CMK (cell line): Measurements from ENCODE around the gene IGSF10.

ENCODE experiments used
- DNase-seq: peaks from one replicate; pipeline ENCODE4 v3.0.0-alpha.2; 2010; ENCODE audit warnings: low read depth

IGSF10 gene

DNA sequence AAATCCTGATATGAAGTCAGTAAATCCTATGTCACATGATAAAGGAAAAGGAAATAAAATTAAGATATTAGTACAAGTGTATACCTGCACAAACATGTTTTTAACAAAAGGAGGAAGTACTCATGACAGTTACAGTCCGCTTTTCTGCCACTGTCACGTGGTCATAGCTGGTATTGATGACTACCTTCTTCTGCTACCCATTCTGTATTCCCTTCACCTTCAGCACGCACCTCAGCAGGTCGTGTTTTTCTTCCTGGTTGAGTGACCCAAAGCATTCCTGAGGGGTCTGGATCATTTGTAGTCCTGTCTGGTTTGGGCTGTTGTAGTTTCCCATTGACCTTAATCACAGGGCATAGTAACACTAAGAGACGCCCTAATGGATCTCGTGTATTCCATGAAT, 41.1 kb downstream of the IGSF10 start:
- DNase-seq = no peak

DNA sequence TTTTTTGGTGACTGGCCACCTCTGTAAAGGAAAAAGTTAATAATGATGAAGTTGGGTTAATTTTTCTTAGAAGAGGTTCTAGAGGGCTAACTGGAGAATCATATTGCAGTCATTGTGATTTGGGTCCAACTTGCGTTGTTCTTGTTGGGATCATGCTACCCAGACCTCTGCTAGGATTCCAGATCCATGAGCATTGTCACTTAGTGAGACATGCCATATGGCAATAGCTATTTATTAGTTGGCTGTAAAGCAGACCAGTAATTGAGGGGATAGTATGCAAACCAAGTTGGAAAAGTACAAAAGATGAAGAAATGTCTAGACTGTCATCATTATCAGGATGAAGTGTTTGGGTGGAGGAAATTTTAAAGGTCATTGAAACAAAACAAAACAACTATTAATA, 45.6 kb downstream of the IGSF10 start:
- no peak for DNase-seq

DNA sequence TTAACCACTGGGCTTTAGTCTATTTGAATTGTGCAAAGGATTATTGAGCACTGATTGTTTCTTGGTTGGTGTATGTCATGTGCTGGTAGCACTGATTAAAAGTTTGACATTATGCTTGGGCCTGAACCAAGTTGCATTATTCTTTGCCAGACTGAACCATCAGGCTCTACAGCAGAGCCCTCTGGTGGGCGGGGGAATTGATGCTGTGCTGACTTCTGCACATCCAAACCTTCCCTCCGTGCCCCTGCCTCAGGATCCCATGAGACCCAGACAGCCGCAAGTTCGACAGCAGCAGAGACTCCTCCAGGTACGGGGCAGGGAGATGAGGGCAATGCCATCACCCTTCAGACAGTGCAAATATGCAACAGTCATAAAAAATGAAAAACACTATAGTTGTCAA, 47.9 kb downstream of the IGSF10 start:
- DNase-seq = no peak
